HCEC 1CT (cell line): ENCODE measurements around the gene PMEPA1.

ENCODE experiments used
- DNase-seq: peaks from one replicate; pipeline ENCODE4 v3.0.0-alpha.2; 2017

Gene PMEPA1

DNA sequence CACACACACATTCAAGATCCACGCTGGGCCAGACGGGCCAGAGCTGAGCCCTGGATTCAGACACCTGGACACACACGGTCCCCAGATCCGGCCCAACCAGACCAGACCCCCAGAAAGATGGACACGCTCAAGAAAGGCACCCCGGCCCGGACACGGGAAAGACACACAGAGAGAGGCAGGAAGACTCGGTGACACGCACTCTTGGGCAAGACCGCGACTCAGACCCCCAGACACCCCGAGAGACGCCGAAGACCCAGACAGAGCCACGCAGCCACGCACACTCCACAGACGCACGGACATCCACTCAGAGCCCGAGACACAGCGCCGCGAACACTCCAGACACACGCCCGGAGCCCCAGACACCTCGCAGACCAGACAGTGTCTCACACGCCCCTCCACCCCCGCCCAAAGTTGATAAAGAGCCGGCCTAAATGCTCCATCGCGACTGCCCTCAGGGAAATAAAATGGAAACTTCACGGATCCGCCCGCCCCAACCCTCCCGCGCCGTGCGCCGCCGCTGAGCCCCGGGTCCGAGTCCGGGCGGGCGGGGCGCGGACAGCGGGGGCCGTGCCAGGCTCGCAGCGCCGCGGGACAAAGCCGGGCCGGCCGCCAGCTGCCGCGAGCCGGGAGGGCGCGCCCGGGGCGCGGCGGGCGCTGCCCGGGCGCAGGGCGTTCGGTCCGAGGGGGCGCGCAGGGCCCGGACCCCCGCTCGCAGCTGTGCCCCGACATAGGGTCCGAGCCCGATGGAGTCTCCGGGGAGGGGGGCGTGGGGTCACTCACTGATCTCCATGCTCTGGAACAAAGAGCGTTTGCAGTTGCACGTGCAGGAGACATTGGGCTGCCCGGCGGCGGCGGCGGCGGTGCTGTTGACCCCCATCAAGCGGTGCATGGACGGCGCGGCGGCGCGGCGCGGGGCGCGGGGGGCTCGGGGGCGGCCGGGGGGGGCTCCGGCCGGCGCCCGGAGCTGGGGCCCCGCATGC lies 831 bp downstream of the PMEPA1 start:
- DNase-seq = no peak

DNA sequence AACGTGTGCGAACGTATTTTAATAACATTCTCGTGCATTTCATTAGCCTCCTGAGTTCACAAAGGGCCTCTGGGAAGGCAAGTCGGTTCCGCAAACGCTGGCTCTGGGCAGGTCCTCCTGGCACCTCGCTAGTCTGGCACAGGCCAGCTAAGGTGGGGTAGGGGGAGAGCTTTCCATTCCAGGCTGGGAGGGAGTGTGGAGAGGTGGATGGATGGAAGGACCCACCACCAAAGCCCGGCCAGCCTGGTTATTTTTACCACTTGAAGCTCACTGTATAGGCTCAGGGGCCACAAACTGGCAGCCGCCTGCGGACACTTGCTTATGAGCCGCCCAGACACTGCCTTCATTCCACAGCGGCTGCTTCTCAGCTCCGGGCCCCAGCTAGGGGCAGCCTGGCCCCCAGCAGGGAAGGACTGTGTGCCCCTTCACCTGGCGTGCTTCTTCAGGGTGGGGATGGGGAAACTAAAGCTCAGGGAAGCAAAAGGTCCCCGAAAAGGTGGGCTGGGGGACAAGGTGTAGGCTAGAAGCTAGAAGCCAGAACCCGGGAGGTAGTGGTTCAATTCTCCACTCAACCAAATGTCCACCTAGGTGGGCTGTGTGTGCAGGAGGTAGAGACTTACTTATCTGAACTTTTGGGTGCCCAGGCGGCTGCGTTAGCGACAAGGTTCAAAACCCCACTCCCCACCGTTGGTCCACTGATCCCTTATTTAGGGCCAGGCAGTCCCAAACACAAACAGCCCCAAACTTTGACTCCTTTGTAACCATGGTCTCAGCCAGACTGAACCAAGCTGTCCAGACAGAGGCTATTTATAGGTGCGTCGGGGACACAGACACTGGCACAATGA lies 1.7 kb downstream of the PMEPA1 start:
- DNase-seq = no peak

DNA sequence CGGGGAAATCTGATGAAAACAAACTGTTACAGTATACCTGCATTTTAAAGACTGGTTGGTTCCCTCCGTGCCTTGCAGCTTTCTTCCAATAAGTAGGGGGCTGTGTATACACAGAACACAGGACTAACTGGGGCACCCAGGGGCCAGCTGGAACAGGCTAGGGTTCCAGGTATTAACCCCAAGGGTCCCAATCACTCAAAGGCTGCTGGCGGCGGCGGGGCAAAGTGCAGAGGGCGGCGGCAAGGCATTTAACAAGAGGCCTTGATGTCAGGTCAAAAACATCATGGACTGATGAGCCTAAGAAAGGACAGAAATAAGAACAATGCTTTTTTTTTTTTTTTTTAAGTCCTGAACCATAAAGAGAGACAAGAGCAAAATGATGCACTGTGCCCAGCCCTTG lies 2.5 kb downstream of the PMEPA1 start:
- DNase-seq = no peak

DNA sequence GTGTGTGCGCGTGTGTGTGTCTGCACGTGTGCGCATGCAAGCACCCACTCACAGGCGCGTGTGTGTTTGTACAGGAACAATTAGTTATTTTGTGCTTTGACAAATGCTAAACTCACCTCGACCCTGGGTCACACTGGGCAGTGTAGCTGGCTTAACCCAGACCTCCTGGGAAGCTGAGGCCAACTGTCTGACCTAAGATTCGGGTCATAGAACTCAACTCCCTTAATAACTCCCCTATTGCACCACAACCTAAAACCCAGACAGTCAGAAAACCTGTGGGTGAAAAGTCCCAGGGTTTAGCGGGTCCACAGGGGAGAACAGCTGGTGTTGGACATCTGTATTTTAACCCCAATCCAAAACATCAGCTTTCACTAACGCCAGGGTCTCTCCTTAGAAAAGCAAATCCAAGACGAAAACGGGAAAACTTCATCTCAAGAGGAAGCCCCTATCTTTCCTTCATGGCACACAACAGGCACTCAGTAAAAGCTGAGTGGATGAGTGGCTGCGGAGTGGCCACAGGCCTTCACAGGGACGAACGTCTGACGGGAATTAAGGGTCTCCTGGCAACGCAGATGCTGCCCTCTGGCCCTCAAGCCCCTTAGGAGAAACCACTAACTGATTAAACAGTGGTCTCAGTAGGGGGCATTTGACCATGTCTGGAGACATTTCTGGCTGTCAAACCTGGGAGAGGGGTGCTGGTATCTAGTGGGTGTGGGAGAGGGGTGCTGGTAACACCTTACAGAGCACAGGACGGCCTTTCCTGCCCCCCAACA lies 4.5 kb downstream of the PMEPA1 start:
- DNase-seq = no peak

DNA sequence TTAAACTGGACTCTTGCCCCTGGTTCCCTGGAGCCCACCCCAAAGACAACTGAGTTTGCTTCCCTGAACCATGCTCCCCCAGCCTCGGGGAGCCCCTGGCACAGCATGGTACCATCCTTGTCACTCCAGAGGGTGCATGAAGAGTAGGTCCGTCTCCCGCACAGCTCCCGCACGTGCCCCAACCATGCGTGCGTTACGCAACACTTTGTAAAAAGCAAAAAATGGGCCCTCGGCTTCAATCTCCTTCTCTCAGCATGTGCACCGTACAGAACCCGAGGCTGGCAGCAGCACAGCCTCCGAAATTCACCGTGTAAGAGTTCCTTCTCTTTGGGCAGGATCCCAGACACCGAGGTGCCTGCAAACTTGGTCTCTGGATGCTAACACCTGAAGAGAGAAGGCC lies 5.6 kb downstream of the PMEPA1 start:
- no peak for DNase-seq

DNA sequence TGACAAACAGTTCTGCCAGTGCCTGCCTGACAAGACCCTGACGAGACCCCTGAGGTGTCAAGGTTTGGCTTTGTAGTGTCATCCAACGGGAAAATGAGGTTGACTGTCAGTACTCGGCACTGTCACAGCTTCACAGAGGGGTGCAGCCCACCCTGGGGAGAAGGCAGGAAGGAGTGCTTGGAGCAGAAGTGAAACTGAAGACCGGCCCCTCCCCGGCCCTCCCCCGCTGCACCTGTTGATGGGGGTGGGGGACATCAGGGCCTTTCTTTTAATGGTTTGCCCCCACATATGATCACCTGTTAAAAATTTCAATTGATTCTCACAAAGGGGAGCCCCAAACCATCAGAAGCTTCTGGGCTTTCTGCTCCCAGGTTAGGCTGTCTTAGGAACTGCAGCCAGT lies 6.8 kb downstream of the PMEPA1 start:
- no peak for DNase-seq

DNA sequence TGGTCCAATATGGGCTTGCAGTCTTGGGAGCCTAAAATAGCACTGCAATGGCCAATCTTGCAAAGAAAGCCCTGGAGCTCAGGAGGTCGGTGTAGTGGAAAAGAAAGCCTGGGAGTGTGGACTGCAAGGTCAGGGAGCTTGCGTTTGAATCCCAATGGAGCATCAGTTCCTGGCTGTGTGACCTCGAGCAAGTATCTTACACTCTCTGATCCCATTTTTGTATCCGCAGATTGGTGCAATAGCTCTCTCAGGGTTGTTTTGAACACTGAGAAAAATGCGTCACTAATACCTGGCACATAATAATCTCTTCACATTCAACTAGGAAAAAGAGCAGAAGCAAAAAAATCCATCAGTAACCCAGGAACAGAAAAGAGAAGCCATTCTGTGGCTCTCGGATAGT lies 7.3 kb downstream of the PMEPA1 start:
- DNase-seq = no peak

DNA sequence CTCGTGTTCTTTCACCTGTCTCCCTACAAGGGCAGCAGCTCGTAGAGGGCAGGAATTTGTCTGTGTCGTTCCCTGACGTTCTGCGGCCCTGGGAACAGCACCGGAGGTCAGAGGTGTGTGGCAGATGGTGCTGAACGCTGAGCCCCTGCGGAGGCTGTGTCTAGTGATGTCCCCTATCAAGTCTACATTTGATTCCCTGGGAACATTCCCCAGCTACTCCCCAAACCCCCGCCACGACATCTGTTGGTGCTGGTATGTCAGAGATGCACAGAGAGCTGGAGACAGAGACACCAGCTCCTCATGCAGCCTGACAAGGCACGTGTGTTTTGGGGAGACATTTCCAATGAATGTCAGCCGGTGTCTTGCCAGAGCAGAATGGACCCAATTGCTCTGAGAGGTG lies 7.7 kb downstream of the PMEPA1 start:
- no peak for DNase-seq

DNA sequence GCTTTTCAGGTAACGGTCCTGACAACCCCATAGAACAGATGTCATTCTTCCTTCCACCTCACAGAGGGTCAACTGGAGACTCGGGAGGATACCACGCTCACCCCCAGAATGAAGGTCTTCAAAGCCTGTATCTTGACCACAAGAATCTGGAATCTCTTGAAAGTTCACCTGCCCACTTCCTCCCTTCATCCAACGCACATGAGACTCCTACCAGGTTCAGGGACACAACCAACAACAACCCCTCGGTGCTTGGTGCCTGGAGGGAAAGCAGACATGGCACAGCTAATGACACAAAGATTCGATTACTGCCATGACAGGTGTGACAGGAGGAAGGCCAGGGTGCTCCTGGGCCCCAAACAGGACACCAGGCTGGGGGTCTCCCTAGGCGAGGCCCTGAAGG lies 8.2 kb downstream of the PMEPA1 start:
- DNase-seq = no peak

DNA sequence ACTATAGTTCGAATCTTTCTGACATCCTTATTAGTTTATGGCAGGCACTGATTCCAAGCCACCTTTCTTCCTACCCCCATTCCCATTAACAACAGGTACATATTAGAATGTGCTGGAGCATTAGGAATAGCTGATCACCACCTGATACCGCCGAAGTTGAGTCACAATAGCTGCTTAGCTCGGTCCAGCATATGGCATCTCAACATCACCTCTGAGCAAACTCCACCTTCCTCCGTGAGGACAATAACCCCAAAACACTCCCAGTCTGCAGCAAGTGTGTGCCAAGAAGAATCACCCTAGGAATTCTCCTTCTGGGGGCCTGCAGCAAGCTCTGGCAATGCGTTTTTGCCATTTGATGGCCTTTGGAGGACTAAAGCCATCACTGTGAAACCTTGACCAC lies 8.7 kb downstream of the PMEPA1 start:
- DNase-seq = no peak

DNA sequence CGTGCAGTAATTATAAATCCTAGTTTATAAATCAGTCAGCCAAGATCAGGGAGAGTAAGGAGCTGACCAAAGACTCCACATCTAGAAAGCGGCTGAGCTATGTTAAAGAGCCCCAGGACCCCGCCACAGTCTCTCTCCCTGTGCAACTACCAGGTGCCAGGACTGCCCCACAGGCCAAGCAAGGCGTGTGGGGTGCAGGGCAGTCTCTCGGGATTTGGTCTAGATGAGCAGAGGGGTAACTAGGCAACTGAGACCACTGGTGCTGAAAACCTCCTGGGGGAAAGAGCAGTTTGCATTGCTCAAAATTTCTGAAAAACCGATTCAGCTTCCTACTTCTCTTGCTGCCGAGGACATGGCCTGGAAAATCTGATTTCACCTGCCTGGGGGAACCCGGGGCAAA lies 10.4 kb downstream of the PMEPA1 start:
- DNase-seq = no peak

DNA sequence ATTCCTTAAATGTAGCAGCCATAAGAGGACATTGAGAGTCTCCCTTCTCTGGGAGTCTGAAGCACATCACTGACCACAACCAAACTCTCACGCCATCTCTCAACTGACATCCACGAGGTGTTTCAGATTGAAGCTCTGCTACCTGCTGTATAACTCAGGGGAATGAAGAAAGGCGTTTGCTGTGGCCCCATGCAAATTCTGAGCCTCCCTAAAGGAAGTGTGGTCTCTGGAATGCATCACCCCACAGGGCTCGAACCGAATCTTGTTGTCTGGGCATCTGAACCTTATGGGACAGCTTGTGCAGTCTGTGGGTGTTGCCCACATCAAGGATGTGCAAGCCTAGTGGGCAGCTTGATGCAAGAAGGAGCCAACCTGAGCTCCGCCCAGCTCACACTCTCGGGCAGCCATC lies 10.9 kb downstream of the PMEPA1 start:
- no peak for DNase-seq

DNA sequence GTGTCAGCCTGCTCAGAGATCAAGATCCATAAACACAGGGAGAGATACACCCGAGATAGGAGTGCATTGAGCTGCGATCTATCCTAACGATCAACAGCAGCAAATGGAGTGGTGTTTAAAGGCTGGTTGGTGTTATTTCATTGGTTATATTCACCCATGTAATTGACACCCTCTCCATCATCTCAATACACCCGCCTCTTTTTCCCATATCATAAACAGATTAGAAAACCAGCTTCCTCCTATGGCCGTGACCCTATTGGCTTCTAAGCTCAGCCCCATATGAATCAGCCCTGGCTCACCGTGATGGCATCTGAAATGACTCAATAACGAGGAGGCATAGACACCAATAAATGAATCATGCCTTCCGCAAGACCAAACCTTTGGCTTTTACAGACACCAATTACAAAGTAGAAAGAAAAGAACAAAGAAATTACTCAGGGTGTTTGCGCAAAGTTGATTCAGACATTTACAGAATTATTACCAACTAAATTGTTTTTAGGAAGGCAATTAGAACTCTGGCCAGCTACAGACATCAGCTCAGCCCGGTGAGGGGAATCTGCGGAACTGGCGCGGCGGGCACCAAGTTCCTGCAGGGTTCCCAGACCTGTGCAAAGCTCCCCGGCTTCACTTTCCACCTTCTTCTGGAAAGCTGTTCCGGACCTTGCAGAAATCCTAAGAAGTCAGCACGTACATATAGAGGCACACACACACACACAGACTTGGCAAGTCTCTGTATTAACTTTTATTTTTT lies 11.5 kb downstream of the PMEPA1 start:
- DNase-seq = peak; percentile 62

DNA sequence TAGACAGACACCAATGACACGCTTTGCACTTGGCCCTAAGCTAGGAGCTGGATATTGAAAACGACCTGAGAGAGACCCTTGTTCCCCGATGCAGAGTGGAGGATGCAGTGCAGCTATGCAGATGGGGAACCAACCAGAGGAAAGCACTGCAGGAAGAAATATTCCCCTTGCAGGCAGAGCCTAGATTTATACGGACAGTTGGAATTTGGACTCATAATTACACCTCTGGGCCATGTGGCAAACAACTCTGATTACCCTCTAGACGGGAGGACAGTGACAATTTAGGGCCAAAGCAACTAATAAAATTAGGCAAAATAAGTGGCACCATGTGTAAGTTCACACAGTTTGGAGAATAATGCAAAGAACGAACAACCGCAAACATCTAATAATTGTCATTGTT lies 12.3 kb downstream of the PMEPA1 start:
- DNase-seq = no peak

DNA sequence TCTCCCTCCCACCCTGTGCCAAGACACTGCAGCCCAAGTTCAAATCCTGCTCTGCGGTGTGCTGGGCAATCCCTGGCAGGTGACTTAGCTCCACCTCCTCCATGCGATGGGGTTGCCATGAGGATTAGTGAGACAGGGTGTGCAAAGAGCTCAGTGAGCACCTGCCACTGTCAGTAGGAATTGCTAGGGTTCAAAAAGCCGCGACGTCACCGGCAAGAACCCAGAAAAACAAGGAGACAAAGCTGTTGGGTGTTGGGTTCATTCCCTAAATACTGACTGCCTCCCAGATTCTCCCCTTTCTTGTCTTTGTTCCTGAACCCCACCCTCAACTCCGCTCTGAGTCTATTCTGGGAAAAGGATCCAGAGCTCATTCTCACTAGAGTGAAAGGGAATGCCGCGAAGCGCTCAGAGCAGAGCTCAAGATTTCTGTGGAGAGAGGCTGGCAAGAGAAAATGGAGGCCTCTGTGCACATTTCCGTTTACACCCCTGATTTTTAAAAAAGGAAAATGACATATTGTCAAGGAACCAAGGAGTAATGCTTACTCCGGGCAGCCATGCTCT lies 13.3 kb downstream of the PMEPA1 start:
- DNase-seq = no peak

DNA sequence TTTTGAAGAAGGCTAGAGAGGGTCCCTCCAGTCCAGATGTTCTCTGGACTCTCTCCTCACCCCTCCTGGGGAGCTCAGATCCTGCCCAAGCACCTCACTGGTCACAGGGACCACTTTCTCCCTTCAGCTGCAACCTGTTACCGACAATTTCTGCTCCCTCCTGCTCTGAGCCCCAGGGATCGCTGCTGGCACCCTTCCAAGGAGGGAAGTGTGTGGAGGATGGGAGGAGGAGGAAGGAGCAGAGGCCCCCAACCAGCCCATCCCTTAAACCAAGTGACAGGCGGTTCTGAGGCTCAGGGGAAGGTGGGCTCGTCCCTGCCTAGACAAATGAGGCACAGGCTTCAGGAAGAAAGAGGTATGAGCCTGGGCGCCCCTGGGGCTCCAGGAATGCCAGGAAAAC lies 13.9 kb downstream of the PMEPA1 start:
- no peak for DNase-seq

DNA sequence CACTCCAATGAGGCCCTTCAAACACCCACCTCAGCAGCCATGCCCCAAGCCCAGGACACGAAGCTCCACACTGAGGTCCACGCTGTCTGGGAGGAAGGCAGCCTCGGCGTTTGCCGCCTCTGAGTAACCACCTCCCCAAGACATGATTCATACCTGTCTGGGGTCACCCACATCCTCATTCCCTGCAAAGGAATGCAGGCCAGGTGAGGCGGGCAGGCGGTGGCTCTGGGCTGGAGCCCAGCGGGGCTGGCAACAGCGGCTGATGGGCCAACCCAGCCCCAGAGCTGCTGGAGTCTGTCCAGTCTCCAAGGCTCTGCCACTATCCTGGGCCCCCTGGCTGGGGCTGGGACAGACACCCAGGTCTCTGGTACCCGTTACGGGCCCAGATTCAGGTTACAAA lies 14.8 kb downstream of the PMEPA1 start:
- DNase-seq = no peak

DNA sequence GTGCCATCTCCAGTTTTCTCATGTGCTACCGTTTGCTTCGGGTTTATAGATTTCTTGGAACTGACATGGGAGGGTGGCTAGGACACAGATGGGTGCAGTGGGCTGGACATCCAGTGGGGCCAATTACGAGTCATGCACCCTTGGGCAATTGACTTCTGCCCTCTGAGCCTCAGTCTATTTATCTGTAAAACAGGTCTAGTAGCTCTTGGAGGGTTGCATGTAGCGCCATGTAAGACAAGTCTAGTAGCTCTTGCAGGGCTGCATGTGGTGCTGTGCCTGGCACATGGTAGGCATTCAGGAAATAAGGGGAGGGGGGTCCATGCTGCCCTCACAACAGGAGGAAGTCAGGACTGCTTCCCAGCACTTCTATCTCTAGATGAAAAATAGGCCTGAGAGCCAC lies 15.3 kb downstream of the PMEPA1 start:
- DNase-seq = no peak

DNA sequence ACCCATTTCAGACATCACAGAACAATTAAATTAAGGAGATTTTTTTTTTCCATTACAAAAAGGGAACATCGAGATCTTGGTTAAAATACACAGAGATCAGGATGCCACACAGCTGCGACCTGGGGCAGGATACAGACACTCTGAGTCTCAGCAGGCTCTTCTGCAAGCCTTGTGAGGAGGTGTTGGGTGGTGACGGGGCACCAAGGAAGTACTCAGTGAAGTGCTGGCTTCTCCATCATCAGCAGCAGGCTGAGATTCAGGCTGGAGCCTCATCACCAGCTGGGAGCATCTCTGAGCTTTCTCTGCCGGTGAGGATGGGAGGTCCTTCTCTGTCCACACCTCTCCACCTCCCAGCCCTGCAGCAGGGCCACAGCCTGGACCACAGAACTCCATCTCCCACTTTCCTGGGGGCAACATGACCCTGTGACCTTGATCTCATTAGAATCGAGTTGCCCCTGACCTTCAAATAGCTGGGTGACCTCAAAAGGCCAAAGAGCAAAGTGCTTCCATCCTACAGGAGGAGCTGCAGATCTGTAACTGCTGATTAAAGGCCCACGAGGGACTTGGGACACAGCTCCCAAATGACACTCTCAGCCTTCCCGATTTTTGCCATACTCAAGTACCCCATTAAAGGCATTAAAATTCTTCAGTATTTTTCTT lies 16.0 kb downstream of the PMEPA1 start:
- DNase-seq = no peak

DNA sequence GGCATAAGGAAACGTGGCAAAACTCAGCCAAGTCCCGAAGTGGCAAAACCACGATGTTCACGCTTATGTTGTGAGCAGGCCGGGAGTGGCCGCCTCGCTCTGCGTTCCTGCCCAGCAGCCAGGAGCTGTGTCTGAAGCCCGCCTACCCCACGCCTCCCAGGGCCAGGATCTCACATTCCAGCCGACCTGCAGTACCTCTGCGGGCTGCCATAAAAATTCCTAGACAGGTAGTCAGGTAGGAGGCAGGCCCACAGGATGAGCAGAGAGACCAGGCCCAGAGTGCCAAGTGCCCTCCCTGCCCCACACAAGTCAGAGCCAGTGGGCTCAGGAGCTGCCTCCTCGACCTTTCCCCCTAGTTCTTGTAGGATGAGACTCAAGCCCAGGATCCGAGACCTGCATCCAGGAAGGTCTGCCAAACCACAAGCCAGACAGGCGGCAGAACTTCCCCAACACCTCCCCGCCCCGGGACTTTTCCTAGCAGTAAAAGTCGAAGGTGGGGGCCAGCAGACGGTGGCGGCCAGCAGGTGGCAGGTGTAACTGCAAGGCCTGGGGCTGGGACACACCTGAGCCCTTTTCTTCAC lies 16.7 kb downstream of the PMEPA1 start:
- no peak for DNase-seq

DNA sequence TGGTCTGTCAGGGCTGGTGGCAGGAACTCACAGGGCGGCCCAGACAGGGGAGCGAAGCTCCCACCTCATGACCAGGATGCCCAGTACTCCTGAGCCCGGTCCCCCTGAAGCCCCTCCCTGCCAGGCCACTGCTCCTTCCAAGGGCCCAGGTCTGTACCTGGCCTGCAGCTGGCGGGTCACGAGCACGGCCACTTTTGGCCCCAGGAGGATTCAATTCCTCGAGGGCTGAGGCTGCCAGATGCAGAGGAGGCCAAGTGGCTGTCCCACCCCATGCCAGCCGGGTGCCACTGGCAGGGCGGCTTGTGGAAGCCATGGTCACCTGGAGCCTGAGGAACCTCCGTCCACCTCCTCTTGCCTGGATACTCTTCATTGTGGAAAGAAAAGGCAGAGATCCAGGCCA lies 17.4 kb downstream of the PMEPA1 start:
- no peak for DNase-seq
